ENCODE results near the gene ZNF23.

DNA sequence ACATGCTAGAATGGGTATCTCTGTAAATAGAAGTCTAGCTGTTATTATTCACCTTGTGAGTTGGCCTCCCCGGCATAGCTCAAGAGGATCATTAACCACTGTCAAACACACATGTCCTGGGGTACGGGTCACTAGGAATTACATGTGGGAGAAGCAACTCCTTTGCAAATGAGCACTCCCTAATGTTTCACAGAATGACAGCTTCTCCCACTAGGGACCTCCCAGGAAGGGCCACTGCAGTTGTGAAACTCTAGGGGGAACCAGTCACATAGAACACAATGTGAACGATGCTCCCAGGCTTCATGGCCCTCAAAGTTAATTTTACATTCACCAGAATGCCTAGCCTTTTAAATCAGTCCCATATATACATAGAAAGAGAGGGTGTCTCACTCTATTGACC lies 39.5 kb upstream of the ZNF23 start:
- TF ChIP-seq GATA2 (IDR thresholded peaks at IDR 0.05; ENCODE audit: low read depth, low read length) (no peak), GATA3 (IDR thresholded peaks at IDR 0.05; ENCODE audit: low read depth, low read length) (no peak)

Measured in SH-SY5Y (cell line).